ENCODE measurements around the gene ZNF543.
A peak's percentile ranks its signal among the peaks of the same experiment; 100 is the strongest.
"Not testable (repeated sequence)": the region's sequence is repeated elsewhere in the genome, so short reads cannot be mapped to it uniquely, and the experiment has no call there.

Gene ZNF543

GRCh38 chr19:57320180-57321084, at the start of gene ZNF543:
Gene ZNF543, plus strand, starts transcription at chr19:57320472. Its CDS starts 382 bp downstream, at chr19:57320854.
- peak; percentile 94 for DNase-seq

- no peak for DNase-seq
Observed at GRCh38 chr19:57271280-57271679, 49.0 kb upstream of the ZNF543 start.

GRCh38 chr19:57273014-57273413, 47.3 kb upstream of the ZNF543 start:
- DNase-seq = no peak

GRCh38 chr19:57276430-57276829, 43.8 kb upstream of the ZNF543 start:
- no peak for DNase-seq

GRCh38 chr19:57278481-57278880, 41.8 kb upstream of the ZNF543 start:
- not testable (repeated sequence) for DNase-seq

- peak; percentile 94 for DNase-seq
Observed at GRCh38 chr19:57279418-57280164, 40.7 kb upstream of the ZNF543 start.

- DNase-seq = peak; percentile 98
Observed at GRCh38 chr19:57280165-57280961, 39.9 kb upstream of the ZNF543 start, which contains the start of gene ZNF460. Gene ZNF460, plus strand, starts transcription at chr19:57280485. Its CDS starts 322 bp downstream, at chr19:57280807.

GRCh38 chr19:57280962-57281400, 39.3 kb upstream of the ZNF543 start:
- DNase-seq = peak; percentile 75

GRCh38 chr19:57282011-57282643, 38.1 kb upstream of the ZNF543 start:
- DNase-seq = no peak

- DNase-seq = no peak
Observed at GRCh38 chr19:57288373-57288772, 31.9 kb upstream of the ZNF543 start.

- DNase-seq = no peak
Observed at GRCh38 chr19:57290970-57291369, 29.3 kb upstream of the ZNF543 start.

GRCh38 chr19:57292547-57292946, 27.7 kb upstream of the ZNF543 start:
- no peak for DNase-seq

GRCh38 chr19:57293719-57294118, 26.6 kb upstream of the ZNF543 start:
- no peak for DNase-seq

GRCh38 chr19:57302020-57302465, 18.2 kb upstream of the ZNF543 start:
- DNase-seq = no peak

GRCh38 chr19:57302727-57303401, 17.4 kb upstream of the ZNF543 start:
- no peak for DNase-seq

GRCh38 chr19:57305056-57305455, 15.2 kb upstream of the ZNF543 start:
- DNase-seq = no peak

- no peak for DNase-seq
Observed at GRCh38 chr19:57308514-57308913, 11.8 kb upstream of the ZNF543 start.

- DNase-seq = no peak
Observed at GRCh38 chr19:57310792-57311191, 9.5 kb upstream of the ZNF543 start.

- no peak for DNase-seq
Observed at GRCh38 chr19:57314146-57314545, 6.1 kb upstream of the ZNF543 start.

GRCh38 chr19:57317503-57317902, 2.8 kb upstream of the ZNF543 start:
- DNase-seq = no peak

- no peak for DNase-seq
Observed at GRCh38 chr19:57319869-57320179, 448 bp upstream of the ZNF543 start.

GRCh38 chr19:57321116-57321515, 844 bp downstream of the ZNF543 start:
- no peak for DNase-seq

Data from CD4-positive, alpha-beta T cell treated with Interleukin-10 for 1 hour (primary cell).